ENCODE data around the gene TSPAN9. TPM values are rescaled to one million over a fixed set of nuclear protein-coding genes. Genes with fewer than 3 reads are reported as not detected.

The TSPAN9 gene
- total and polyA plus RNA-seq, 9 of the 15 experiments (the other 6 are each of a cell fraction or from before 2014, with no cell fraction given) = 0.23 to 2.1 (median 0.60) TPM; not detected in 2

GRCh38 chr12:3255057-3255456 is 177.9 kb downstream of the TSPAN9 start:
- in situ Hi-C loops (cut with MboI) = no loop called here
- intact Hi-C loops (cut with micrococcal nuclease) = no loop called here
- 4% methylated on average over 8 of the region's 12 CpGs for WGBS (ENCODE audit: insufficient coverage, low coverage, missing lambda C conversion rate)
- Histone ChIP-seq H3K4me2 (ENCODE audit: insufficient read depth, low read length) (no peak overlapping the region), H3K4me1 (replicated peaks in 1 of 2; ENCODE audit: control insufficient read depth in 2 of 2, insufficient read depth in 2 of 2, low read length in 2 of 2) (peaks cover 0 to 4% of the 10 kb centered on the region in 2 experiments; a peak in 1 of 5 replicates), H3K27ac (ENCODE audit: extremely low read depth, low read depth, low read length) (no peak overlapping the region), H3K79me2 (ENCODE audit: control insufficient read depth, insufficient read depth, low read length) (no peaks in the 10 kb centered on the region), H2AFZ (ENCODE audit: low read depth, low read length) (no peak overlapping the region), H3K36me3 (ENCODE audit: control insufficient read depth, insufficient read depth, low read length) (no peaks in the 10 kb centered on the region), H3K9me1 (ENCODE audit: control insufficient read depth, insufficient read depth, low read length) (no peaks in the 10 kb centered on the region), H3K9ac (ENCODE audit: insufficient read depth in 1 of 2, low read depth in 2 of 2, low read length in 2 of 2) (no peak overlapping the region), H3K27me3 (ENCODE audit: control insufficient read depth in 2 of 2, insufficient read depth in 2 of 2, low read length in 2 of 2) (peaks cover 0 to 38% of the 10 kb centered on the region in 2 experiments; a peak in 2 of 5 replicates), H3K9me3 (replicated peaks; ENCODE audit: control insufficient read depth, insufficient read depth, low read depth, low read length) (no peaks in the 10 kb centered on the region), H3K4me3 (no peak overlapping the region), H4K20me1 (replicated peaks; ENCODE audit: control insufficient read depth, insufficient read depth, low read length) (no peaks in the 10 kb centered on the region)
- DNase-seq (ENCODE audit: extremely low read depth in 1 of 4, low spot score in 3 of 4) = no peak
- POLR2A ChIA-PET = no interaction called here
- no TSS peak for BruUV-seq (replicated peaks)
- ATAC-seq = no peak
- FAIRE-seq = no peak
- CTCF ChIA-PET (ENCODE audit: low intra/inter-chr PET ratio) = no interaction called here
- TF ChIP-seq ZNF23 (CRISPR knock-in tag; IDR thresholded peaks at IDR 0.05) = no peak
- TF ChIP-seq SMAD4 (CRISPR knock-in tag; conservative IDR thresholded peaks at IDR 0.05) = no peak
- TF ChIP-seq ZBTB40 (IDR thresholded peaks at IDR 0.05) = no peak
- TF ChIP-seq ZBTB40 (CRISPR knock-in tag; IDR thresholded peaks at IDR 0.05) = no peak
- TF ChIP-seq ZNF140 (CRISPR knock-in tag; IDR thresholded peaks at IDR 0.05) = no peak
- TF ChIP-seq BACH1 (tag; IDR thresholded peaks at IDR 0.05) = no peak
- TF ChIP-seq ZNF707 (CRISPR knock-in tag; conservative IDR thresholded peaks at IDR 0.05) = no peak
- TF ChIP-seq MBD2 (IDR thresholded peaks at IDR 0.05; ENCODE audit: borderline replicate concordance, low read depth) = no peak
- TF ChIP-seq, protein P1, sequence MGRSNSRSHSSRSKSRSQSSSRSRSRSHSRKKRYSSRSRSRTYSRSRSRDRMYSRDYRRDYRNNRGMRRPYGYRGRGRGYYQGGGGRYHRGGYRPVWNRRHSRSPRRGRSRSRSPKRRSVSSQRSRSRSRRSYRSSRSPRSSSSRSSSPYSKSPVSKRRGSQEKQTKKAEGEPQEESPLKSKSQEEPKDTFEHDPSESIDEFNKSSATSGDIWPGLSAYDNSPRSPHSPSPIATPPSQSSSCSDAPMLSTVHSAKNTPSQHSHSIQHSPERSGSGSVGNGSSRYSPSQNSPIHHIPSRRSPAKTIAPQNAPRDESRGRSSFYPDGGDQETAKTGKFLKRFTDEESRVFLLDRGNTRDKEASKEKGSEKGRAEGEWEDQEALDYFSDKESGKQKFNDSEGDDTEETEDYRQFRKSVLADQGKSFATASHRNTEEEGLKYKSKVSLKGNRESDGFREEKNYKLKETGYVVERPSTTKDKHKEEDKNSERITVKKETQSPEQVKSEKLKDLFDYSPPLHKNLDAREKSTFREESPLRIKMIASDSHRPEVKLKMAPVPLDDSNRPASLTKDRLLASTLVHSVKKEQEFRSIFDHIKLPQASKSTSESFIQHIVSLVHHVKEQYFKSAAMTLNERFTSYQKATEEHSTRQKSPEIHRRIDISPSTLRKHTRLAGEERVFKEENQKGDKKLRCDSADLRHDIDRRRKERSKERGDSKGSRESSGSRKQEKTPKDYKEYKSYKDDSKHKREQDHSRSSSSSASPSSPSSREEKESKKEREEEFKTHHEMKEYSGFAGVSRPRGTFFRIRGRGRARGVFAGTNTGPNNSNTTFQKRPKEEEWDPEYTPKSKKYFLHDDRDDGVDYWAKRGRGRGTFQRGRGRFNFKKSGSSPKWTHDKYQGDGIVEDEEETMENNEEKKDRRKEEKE (IDR thresholded peaks at IDR 0.05; ENCODE audit: borderline replicate concordance in 1 of 2, control insufficient read depth in 1 of 2, low read depth in 2 of 2, low read length in 1 of 2) = no peak
- no peak for TF ChIP-seq ZNF764 (CRISPR knock-in tag; IDR thresholded peaks at IDR 0.05; ENCODE audit: low read depth)
- TF ChIP-seq ZNF76 (CRISPR knock-in tag; IDR thresholded peaks at IDR 0.05; ENCODE audit: borderline replicate concordance) = no peak
- no peak for TF ChIP-seq RFX5 (IDR thresholded peaks at IDR 0.05; ENCODE audit: low read depth, low read length)

All from K562 (cell line).